ENCODE results near the gene GNL1. TPM values are rescaled to one million over a fixed set of nuclear protein-coding genes. Genes with fewer than 3 reads are reported as not detected.

The GNL1 gene
- total RNA-seq, 1 donor from 2014 or later: 71.0 TPM

- Mint-ChIP-seq H3K27me3 (ENCODE audit: low read depth) (no peaks in the 10 kb centered on the region), H3K4me1 (no peaks in the 10 kb centered on the region), H3K9me3 (no peaks in the 10 kb centered on the region), H3K27ac (ENCODE audit: unreplicated experiment) (no peak overlapping the region), H3K4me3 (no peak overlapping the region), H3K36me3 (ENCODE audit: low read depth) (peaks cover 26% of the 10 kb centered on the region)
- TF ChIP-seq CTCF (conservative IDR thresholded peaks at IDR 0.05): no peak
- no peak for DNase-seq (ENCODE audit: low read depth, low spot score)
Observed at GRCh38 chr6:30591008-30591407, 34.7 kb upstream of the GNL1 start.

- no peaks in the 10 kb centered on the region for H3K9me3 Mint-ChIP-seq
- no peak for TF ChIP-seq CTCF (conservative IDR thresholded peaks at IDR 0.05)
- H3K27ac Mint-ChIP-seq (ENCODE audit: unreplicated experiment): no peak overlapping the region
- H3K4me1 Mint-ChIP-seq: no peaks in the 10 kb centered on the region
- no peaks in the 10 kb centered on the region for H3K27me3 Mint-ChIP-seq (ENCODE audit: low read depth)
- no peak for DNase-seq (ENCODE audit: low read depth, low spot score)
- peaks cover 28% of the 10 kb centered on the region for H3K36me3 Mint-ChIP-seq (ENCODE audit: low read depth)
- H3K4me3 Mint-ChIP-seq: no peak overlapping the region
Observed at GRCh38 chr6:30590509-30590908, 34.2 kb upstream of the GNL1 start.

GRCh38 chr6:30589754-30590358 is 33.6 kb upstream of the GNL1 start:
- Mint-ChIP-seq H3K27ac (ENCODE audit: unreplicated experiment) (no peak overlapping the region), H3K27me3 (ENCODE audit: low read depth) (no peaks in the 10 kb centered on the region), H3K4me1 (no peaks in the 10 kb centered on the region), H3K4me3 (no peak overlapping the region), H3K36me3 (ENCODE audit: low read depth) (peaks cover 31% of the 10 kb centered on the region), H3K9me3 (no peaks in the 10 kb centered on the region)
- no peak for TF ChIP-seq CTCF (conservative IDR thresholded peaks at IDR 0.05)
- no peak for DNase-seq (ENCODE audit: low read depth, low spot score)

- H3K36me3 Mint-ChIP-seq (ENCODE audit: low read depth): peaks cover 33% of the 10 kb centered on the region
- no peak overlapping the region for H3K27ac Mint-ChIP-seq (ENCODE audit: unreplicated experiment)
- DNase-seq (ENCODE audit: low read depth, low spot score): no peak
- no peaks in the 10 kb centered on the region for H3K27me3 Mint-ChIP-seq (ENCODE audit: low read depth)
- H3K9me3 Mint-ChIP-seq: no peaks in the 10 kb centered on the region
- no peak for TF ChIP-seq CTCF (conservative IDR thresholded peaks at IDR 0.05)
- H3K4me3 Mint-ChIP-seq: no peak overlapping the region
- H3K4me1 Mint-ChIP-seq: no peaks in the 10 kb centered on the region
Observed at GRCh38 chr6:30583921-30584320, 27.6 kb upstream of the GNL1 start.

- DNase-seq (ENCODE audit: low read depth, low spot score): no peak
- H3K9me3 Mint-ChIP-seq: no peaks in the 10 kb centered on the region
- H3K27me3 Mint-ChIP-seq (ENCODE audit: low read depth): no peaks in the 10 kb centered on the region
- no peak overlapping the region for H3K27ac Mint-ChIP-seq (ENCODE audit: unreplicated experiment)
- no peak for TF ChIP-seq CTCF (conservative IDR thresholded peaks at IDR 0.05)
- peaks cover 7% of the 10 kb centered on the region for H3K4me1 Mint-ChIP-seq
- no peak overlapping the region for H3K4me3 Mint-ChIP-seq
- peaks cover 23% of the 10 kb centered on the region for H3K36me3 Mint-ChIP-seq (ENCODE audit: low read depth)
Observed at GRCh38 chr6:30578051-30578450, 21.8 kb upstream of the GNL1 start.

All from neural crest cell (in vitro differentiated cells).